Ishikawa (cell line): ENCODE results near the gene FAM3A.

Experiments used
- CEBPB ChIP-seq: IDR thresholded peaks from 2 replicates; pipeline ENCODE4 v1.6.1; 2012
- CREB1 ChIP-seq: IDR thresholded peaks from 2 replicates; pipeline ENCODE4 v1.6.1; 2012; ENCODE audit warnings: low read depth
- EP300 ChIP-seq: IDR thresholded peaks from 2 replicates; pipeline ENCODE4 v1.6.1; 2012; ENCODE audit warnings: borderline replicate concordance
- MAX ChIP-seq: IDR thresholded peaks from 2 replicates; pipeline ENCODE4 v1.6.1; 2012
- NFIC ChIP-seq: IDR thresholded peaks from 2 replicates; pipeline ENCODE4 v1.6.1; 2012

DNA sequence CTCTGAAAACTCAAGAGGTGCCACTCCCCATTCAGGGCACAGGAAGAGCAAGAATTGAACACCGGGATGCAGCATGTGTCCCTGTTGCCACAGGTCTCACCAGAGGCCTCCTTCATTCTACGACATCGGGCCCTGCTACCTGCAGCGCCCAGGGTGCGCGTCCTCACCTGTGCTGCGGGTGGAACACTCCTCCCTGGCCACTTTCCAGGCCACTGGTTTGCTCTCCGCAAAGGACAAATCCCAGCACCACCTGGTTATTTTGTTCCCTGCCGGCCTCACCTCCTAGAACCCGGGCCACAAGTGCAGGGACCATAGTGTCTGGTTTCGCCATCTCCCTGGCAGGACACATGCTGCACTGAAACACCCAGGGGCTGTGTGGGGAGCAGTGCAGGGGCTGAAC, 14.3 kb upstream of the FAM3A start:
- TF ChIP-seq NFIC (no peak), CEBPB (no peak), EP300 (no peak), MAX (no peak), CREB1 (no peak)
